WERI-Rb-1 (cell line): ENCODE results near the gene CAMTA1.

Experiments used
- DNase-seq: peaks from one replicate; pipeline ENCODE4 v3.0.0-alpha.2; 2020
- H3K27ac ChIP-seq: fragments of 250-450 bp; sonication (Bioruptor Pico); 2 replicates; pipeline ENCODE4 v1.5.1; 2020; ENCODE audit warnings: mild to moderate bottlenecking, moderate library complexity
- H3K27me3 ChIP-seq: fragments of 250-450 bp; sonication (Bioruptor Pico); 2 replicates; pipeline ENCODE4 v1.5.1; 2021; ENCODE audit warnings: mild to moderate bottlenecking, low read depth, moderate library complexity; ENCODE audit not compliant: insufficient read depth, severe bottlenecking
- H3K36me3 ChIP-seq: fragments of 250-450 bp; sonication (Bioruptor Pico); 2 replicates; pipeline ENCODE4 v1.5.1; 2020; ENCODE audit warnings: mild to moderate bottlenecking, moderate library complexity
- H3K4me3 ChIP-seq: 2 replicates; pipeline ENCODE4 v1.5.1; 2011; ENCODE audit warnings: low read depth, mild to moderate bottlenecking, control low read depth, low read length
- H3K9me3 ChIP-seq: fragments of 250-450 bp; sonication (Bioruptor Pico); 2 replicates; pipeline ENCODE4 v1.5.1; 2021; ENCODE audit warnings: mild to moderate bottlenecking, moderate library complexity; ENCODE audit not compliant: severe bottlenecking
- CTCF ChIP-seq: IDR thresholded peaks from 2 replicates; pipeline ENCODE4 v1.5.1; 2011; ENCODE audit warnings: low read depth, mild to moderate bottlenecking, control low read depth, inconsistent platforms, low read length

The CAMTA1 gene

GRCh38 chr1:7743346-7743745 lies 958.1 kb downstream of the CAMTA1 start:
- Histone ChIP-seq H3K27me3 (no peaks in the 10 kb centered on the region), H3K27ac (no peak overlapping the region), H3K9me3 (no peaks in the 10 kb centered on the region), H3K36me3 (peaks cover 42% of the 10 kb centered on the region), H3K4me3 (no peak overlapping the region)
- TF ChIP-seq CTCF, result no peak
- no peak for DNase-seq

GRCh38 chr1:7744882-7745281 lies 959.6 kb downstream of the CAMTA1 start:
- peaks cover 38% of the 10 kb centered on the region for H3K36me3 ChIP-seq
- no peak for DNase-seq

GRCh38 chr1:7745783-7746182 lies 960.5 kb downstream of the CAMTA1 start:
- peaks cover 47% of the 10 kb centered on the region for H3K36me3 ChIP-seq
- H3K4me3 ChIP-seq, result no peak overlapping the region

More at GRCh38 chr1:7744882-7745281, 959.6 kb downstream of the CAMTA1 start:
- Histone ChIP-seq H3K27me3 (no peaks in the 10 kb centered on the region), H3K27ac (no peak overlapping the region), H3K9me3 (no peaks in the 10 kb centered on the region), H3K4me3 (no peak overlapping the region)
- TF ChIP-seq CTCF, result no peak

GRCh38 chr1:7747605-7748004 lies 962.4 kb downstream of the CAMTA1 start:
- Histone ChIP-seq H3K9me3 (no peaks in the 10 kb centered on the region), H3K27me3 (no peaks in the 10 kb centered on the region), H3K4me3 (no peak overlapping the region), H3K27ac (no peak overlapping the region), H3K36me3 (peaks cover 51% of the 10 kb centered on the region)
- TF ChIP-seq CTCF, result no peak
- DNase-seq, result no peak

More at GRCh38 chr1:7745783-7746182, 960.5 kb downstream of the CAMTA1 start:
- DNase-seq, result no peak
- no peaks in the 10 kb centered on the region for H3K27me3 ChIP-seq
- no peaks in the 10 kb centered on the region for H3K9me3 ChIP-seq
- no peak for TF ChIP-seq CTCF
- H3K27ac ChIP-seq, result no peak overlapping the region

- Histone ChIP-seq H3K4me3 (no peak overlapping the region), H3K9me3 (no peaks in the 10 kb centered on the region), H3K36me3 (peaks cover 64% of the 10 kb centered on the region), H3K27ac (no peak overlapping the region), H3K27me3 (no peaks in the 10 kb centered on the region)
- peak; percentile 47 for DNase-seq
- no peak for TF ChIP-seq CTCF
Observed at GRCh38 chr1:7749126-7749525, 963.9 kb downstream of the CAMTA1 start.

GRCh38 chr1:7751174-7751573 lies 965.9 kb downstream of the CAMTA1 start:
- H3K36me3 ChIP-seq, result peaks cover 56% of the 10 kb centered on the region
- H3K9me3 ChIP-seq, result no peaks in the 10 kb centered on the region
- no peaks in the 10 kb centered on the region for H3K27me3 ChIP-seq
- no peak for TF ChIP-seq CTCF
- no peak overlapping the region; the same call in 1 of the 2 replicates for H3K27ac ChIP-seq
- no peak for DNase-seq
- no peak overlapping the region for H3K4me3 ChIP-seq
